ENCODE measurements around the gene CYLD. TPM values are rescaled to one million over a fixed set of nuclear protein-coding genes. Genes with fewer than 3 reads are reported as not detected.

The CYLD gene
- total RNA-seq, 2 experiments from 2014 or later = 143 to 146 TPM

DNA sequence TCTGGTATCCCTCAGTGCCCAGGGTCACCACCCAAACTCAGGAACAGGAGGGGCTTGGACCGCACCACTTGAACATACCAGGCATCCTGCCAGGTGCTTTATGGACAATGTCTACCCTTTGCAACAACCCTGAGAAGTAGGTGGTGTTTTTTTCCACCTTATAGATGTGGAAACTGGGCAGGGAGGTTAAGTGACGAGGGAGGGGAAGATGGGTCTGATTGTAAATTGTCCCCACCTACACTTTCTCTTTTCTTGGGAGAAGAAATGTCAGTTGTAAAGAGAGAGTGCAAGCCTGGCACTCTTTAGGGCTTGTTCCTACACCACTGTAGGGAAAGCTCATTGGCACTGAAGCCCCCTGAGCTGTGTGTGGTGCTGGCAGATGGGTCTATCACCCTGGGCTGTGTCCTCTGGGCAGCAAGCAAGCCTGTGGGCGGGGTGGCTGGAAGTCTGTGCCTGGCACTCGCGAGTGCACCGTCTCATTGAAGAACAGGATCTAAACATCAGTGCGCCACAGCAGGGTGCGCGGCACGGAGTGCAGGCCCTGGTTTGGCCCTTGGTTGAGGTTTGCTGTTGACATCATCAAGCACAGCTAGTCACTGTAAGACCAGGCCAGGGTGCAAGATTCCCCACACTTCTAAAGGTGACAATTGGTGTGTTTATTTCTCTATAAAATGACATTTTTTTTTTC lies 33.4 kb upstream of the CYLD start:
- ChIA-PET POLR2A (interaction anchor here (1.1 kb wide), 1 partner anchor 10 kb away, joined by 3 read pairs; no protein-coding TSS in a partner anchor), CTCF (no interaction called here)

DNA sequence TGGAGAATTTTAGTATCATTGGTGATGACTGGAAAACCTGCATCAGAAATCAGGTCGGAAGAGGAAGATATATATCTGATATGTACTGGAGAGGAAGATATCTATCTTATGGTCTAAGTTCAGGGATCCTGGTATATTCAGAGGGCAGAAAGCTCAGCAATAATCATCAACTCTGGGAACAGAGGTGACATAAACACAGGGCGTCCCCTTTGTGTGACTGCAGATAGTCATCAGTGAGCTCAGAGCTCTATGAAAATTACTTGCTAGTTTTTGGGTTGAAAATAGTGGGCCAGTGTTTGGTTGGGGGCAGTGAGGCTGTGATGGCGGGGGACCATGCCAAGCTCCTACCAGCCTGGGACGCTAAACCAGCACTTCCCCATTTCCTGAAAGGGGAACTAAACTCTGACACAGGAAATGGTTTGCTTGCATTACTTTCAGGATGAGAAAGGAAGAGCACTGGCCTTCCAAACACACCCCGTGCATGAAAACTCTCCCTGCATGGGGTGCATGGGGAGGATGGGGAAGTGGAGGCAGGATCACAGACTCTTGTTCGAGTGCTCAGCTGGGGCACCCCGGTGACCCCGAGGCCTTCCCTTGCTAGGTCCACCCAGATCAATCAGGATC lies 32.7 kb upstream of the CYLD start:
- ChIA-PET CTCF (no interaction called here), POLR2A (interaction anchor here (1.1 kb wide), 1 partner anchor 10 kb away, joined by 3 read pairs; no protein-coding TSS in a partner anchor)

DNA sequence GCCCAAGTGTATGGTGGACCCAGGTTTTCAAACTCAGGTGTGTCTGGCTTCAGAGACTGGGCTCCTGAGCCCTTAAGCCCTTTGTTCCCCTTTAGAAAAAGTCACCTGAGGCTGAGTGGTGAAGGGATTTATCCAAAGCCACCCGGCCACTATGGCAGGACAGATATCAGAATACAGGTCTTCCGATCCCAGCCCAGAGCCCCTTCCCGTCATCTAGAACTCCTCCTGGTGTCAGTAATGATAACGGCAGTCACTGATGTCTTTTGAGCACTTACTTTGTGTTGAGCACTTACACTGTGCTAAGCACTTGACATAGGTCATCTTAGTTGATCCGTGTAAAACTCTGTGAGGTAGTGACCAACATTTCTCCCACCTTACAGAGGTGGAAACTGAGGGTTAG lies 31.9 kb upstream of the CYLD start:
- CTCF ChIA-PET = no interaction called here

DNA sequence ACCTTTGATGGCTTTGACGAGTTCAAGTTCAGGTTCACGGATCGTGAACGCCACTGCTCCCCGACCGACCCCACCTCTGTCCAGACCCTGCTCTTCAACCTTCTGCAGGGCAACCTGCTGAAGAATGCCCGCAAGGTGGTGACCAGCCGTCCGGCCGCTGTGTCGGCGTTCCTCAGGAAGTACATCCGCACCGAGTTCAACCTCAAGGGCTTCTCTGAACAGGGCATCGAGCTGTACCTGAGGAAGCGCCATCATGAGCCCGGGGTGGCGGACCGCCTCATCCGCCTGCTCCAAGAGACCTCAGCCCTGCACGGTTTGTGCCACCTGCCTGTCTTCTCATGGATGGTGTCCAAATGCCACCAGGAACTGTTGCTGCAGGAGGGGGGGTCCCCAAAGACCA lies 30.8 kb upstream of the CYLD start:
- POLR2A ChIA-PET = no interaction called here
- CTCF ChIA-PET = no interaction called here

More for the DNA sequence above, 31.9 kb upstream of the CYLD start:
- POLR2A ChIA-PET = no interaction called here

DNA sequence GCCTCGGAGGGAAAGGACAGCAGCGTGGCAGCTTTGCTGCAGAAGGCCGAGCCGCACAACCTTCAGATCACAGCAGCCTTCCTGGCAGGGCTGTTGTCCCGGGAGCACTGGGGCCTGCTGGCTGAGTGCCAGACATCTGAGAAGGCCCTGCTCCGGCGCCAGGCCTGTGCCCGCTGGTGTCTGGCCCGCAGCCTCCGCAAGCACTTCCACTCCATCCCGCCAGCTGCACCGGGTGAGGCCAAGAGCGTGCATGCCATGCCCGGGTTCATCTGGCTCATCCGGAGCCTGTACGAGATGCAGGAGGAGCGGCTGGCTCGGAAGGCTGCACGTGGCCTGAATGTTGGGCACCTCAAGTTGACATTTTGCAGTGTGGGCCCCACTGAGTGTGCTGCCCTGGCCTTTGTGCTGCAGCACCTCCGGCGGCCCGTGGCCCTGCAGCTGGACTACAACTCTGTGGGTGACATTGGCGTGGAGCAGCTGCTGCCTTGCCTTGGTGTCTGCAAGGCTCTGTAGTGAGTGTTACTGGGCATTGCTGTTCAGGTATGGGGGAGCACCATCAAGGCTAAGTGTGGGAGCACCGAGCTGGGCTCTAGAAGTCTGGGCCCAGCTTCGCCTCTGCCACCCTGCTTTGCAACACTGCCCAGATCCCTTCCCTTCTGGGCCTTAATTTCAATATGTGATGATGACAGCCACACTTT lies 29.9 kb upstream of the CYLD start:
- POLR2A ChIA-PET = no interaction called here
- CTCF ChIA-PET = no interaction called here

DNA sequence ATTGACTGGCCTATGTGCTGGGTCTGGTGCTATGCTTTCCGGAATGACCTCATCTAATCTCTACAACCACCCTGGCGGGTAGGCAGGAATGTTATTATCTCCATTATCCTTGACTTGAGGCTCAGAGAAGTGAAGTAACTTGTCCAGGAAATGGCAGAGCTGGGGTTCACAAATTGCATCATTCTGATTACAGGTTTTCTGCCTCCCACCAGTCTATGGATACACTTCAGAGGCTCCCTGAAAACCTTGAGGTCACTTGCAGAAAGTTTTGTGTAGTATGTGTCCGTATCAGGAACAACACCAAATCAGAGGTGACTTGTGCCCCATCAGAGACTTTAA lies 29.4 kb upstream of the CYLD start:
- ChIA-PET POLR2A (no interaction called here), CTCF (no interaction called here)

DNA sequence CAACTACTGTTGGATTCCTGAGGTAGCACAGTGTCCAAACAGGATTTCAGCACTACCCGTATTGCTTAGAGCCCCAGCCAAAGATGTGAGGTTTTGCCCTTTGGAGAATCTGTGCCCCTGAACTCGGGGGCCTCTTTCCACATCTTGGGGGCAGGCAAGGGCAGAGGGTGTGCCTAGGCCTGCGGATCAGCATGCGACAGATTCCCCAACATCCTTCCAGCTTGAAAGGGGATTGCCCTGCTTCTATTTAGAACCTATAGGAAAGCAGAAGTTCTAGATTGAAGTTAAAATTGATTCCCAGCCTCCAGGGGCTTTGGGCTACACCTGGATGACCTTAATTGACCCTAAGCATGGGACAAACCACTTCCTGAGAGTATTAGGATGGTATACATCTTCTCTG lies 28.9 kb upstream of the CYLD start:
- CTCF ChIA-PET = no interaction called here
- POLR2A ChIA-PET = no interaction called here

DNA sequence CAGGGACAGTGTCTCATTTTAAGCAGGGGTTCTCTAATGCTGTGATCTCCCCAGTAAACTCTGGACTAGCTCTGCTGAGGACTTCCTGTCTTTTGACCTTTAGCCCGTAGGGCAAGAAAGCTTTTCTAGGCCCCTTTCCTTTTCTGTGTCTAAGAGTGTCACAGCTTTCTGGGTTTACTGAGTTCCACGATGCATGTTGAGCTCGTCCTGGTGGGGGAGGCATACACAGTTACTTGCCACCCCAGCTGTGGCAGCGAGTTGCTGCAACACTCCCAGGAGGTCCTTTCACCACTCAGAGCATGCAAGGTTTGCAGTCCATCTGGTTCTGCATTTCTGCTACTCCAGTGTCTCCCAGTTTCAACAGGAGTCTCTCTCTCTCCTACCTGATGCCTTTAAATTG lies 24.8 kb upstream of the CYLD start:
- CTCF ChIA-PET = interaction anchor here (1.6 kb wide), 1 partner anchor 13 kb away, joined by 5 read pairs; no protein-coding TSS in a partner anchor
- POLR2A ChIA-PET = no interaction called here

DNA sequence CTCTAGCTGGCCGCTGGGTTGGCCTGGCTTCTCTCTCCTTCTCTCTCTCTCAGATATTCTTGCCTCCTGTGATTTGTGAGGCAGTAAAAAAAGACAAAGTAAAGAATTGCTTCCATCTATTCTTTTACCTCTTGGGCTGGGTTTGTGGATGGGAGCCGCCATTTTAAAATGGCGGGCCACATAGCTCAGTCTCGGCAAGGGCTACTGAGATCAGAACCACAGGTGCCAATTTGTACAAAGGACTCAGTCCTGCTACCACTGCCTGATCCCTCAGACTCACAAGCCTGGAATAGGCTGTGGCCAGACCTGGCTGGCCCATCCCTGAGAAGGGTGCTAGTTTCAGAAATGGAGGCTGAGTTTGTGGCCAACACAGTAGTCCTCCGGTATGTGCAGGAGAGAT lies 24.4 kb upstream of the CYLD start:
- POLR2A ChIA-PET = no interaction called here

DNA sequence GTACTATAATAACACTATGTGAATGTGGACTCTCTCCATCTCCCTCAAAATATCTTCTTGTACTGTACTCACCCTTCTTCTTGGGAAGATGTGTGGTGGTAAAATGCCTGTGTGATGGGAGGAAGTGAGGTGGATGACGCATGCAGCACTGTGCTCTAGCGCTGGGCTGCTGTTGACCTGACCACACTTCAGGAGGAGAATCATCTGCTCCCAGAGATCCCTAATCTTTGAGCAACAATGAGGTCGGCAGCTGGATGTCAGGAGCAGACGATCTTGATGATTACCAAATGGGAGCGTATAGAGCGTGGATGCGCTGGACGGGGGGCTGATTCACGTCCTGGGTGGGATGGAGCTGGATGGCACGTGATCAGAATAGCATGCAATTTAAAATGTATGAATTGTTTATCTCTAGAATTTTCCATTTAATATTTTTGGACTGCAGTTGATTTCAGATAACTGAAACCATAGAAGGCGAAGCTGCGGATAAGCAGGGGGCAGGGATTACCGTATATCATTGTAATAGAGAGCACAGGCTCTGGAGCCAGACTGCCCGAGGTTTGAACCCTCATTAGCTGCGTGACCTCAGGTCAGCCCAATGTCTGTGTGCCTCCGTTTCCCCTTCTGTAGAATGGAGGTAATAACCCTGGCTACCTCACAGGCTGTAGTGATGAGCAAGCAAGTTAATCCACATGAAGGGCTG lies 23.7 kb upstream of the CYLD start:
- ChIA-PET CTCF (no interaction called here), POLR2A (no interaction called here)

More for the DNA sequence above, 24.4 kb upstream of the CYLD start:
- CTCF ChIA-PET = interaction anchor here (1.6 kb wide), 1 partner anchor 14 kb away, joined by 5 read pairs; no protein-coding TSS in a partner anchor

DNA sequence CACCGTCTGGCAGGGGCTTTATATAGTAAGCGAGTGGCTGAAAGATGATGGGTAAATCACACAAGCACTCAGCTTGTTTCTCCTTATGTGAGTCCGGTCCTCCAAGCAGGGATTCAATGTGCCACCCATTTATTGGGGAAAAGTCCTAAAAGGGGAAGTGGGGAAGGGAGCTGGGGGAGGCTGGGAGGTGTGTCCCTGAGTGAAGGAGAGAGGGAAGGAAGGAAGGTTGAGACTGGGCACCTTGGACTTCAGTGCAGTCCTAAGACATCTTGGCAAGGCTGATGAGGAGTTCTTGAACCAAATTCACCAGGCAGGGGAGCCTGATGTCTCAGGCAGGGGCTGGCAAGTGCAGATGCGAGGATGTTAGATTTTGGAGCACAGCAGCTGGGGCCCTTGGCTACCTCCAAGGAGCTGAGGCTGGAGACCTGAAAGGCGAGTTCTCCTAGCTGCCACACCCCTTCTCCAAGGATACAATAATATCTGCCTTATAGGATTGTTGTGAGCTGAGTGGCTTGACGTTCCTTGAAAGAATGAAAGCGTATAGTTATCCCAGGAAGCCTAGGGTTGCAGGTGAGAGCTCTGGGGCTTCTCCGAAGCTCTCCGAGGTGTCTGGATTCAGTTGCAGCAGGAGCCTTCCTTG lies 23.0 kb upstream of the CYLD start:
- POLR2A ChIA-PET = no interaction called here
- CTCF ChIA-PET = no interaction called here

DNA sequence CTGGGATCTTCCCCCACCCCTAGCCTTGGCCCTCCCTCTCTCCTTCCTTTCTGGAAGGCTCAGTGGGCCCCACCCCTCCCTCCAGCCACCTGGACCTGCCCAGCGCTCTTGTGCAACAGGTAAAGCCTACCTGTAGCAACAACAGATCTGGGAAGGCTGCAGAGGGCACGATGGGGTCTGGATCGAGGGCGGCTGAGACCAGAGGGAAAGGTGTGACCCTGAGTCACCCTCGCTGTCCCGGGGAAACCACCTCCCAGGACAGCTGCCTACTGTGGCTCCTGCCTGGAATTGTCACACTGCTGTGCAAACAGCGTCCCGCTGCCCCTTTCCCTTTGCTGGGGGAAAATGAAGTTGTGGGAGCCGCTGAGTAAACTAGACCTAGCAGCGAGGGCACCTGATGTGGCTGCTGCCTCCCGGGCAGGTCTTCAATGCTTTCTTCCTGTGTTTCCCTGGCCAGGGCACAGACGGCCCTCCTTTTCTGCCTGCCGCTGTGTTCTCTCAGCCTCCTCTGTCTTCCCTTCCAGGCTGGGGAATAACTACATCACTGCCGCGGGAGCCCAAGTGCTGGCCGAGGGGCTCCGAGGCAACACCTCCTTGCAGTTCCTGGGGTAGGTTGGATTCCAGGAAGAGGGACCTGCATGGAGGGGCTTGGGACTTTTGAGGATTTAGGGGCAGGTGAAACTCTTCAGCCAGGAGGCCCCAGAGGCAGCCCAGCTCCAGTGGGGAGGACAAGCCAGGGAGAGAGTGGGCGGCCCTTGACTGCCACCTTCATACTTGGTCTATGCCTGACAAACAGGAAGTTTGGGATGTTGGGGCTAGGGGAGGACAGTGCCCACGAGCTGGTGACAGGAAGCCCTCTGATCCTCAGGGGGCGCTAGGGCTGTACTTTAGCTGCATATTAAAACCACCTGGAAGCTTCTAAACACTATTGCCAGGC lies 22.2 kb upstream of the CYLD start:
- CTCF ChIA-PET = interaction anchor here (1.8 kb wide), 1 partner anchor 16 kb away, joined by 4 read pairs; no protein-coding TSS in a partner anchor
- POLR2A ChIA-PET = no interaction called here

DNA sequence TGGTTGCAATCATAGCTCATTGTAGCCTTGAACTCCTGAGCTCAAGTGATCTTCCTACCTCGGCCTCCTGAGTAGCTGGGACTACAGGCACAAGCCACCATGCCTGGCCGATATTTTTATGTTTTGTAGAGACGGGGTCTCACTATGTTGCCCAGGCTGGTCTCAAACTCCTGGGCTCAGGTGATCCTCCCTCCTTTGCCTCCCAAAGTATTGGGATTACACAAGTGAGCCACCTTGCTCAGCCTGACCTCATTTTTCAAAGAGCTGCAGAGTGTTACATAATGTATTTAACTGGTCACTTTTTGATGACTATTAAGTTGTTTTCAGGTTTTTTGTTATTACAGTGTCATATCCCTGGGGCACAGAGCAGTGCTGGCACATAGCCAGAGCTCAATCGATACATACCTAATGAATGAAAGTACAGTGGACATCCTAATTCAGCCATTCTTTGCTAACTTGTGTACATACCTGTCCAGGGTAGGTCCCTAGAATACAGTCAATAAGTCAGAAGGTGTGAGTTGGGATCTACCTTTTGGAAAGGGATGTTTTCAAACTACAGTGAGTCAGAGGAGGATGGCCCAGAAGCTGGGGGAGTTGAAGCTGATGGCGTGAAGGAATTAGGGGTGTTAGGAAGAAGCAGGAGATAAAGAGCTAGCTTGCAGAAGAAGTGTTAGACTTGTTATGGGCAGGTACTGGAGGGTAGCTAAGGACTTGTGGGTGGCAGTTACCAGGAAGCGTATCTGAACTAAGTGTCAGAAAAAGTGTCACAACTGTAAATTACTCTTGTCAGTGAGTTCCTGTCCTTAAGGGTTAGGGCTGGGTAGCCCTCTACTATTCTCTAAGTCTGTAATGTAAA lies 20.1 kb upstream of the CYLD start:
- CTCF ChIA-PET = interaction anchor here (1.1 to 1.8 kb wide), 2 partner anchors 14 to 85 kb away, joined by 4 read pairs; no protein-coding TSS in a partner anchor
- POLR2A ChIA-PET = no interaction called here

DNA sequence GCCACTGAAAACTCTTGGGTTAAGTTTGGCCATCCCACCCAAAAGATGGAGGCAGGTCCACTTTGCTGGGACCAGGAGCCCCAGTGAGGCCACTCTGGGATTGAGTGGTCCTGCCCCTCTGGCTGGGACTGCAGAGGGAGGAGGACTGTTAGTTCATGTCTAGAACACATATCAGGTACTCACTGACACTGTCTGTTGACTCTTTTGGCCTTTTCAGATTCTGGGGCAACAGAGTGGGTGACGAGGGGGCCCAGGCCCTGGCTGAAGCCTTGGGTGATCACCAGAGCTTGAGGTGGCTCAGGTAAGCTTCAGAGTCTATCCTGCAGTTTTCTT lies 19.5 kb upstream of the CYLD start:
- POLR2A ChIA-PET = interaction anchor here (0.6 kb wide), 1 partner anchor 9 kb away, joined by 3 read pairs; no protein-coding TSS in a partner anchor

DNA sequence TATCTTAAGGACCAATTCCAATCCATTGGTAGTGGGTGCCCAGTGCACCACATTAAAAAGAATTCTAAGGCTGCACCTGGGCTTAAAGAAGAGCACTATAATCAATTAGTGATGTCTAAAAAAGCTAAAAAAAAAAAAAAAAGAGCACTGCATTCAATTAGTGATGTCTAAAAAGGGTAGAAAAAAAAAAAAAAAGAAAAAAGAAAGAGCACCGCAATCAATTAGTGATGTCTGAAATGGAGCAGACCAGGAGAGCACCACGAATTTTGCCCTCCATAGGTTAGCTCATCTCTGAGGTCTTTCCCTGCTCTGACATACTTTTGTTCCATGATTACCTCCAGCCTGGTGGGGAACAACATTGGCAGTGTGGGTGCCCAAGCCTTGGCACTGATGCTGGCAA lies 18.9 kb upstream of the CYLD start:
- POLR2A ChIA-PET = interaction anchor here (0.6 kb wide), 1 partner anchor 9 kb away, joined by 3 read pairs; no protein-coding TSS in a partner anchor
- CTCF ChIA-PET = no interaction called here

More for the DNA sequence above, 19.5 kb upstream of the CYLD start:
- CTCF ChIA-PET = interaction anchor here (1.1 kb wide), 1 partner anchor 84 kb away, joined by 4 read pairs; no protein-coding TSS in a partner anchor

DNA sequence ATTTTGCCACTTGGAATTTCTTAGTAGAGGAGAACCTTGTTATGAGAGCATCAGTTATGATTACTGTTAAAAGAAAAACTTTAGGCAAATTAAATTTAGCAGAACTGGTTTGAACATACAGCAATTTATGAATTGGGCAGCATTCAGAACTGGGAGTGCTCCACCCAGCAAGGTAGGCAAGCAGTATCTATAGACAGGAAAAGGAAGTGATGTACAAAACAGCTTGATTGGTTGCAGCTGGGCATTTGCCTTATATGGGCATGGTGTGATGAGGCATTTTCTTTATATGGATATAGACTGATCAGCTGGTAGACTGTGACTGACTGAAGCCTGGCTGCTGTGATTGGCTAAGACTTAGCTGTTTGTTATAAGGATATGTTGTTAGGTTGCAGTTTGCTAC lies 17.6 kb upstream of the CYLD start:
- CTCF ChIA-PET = no interaction called here
- POLR2A ChIA-PET = no interaction called here

DNA sequence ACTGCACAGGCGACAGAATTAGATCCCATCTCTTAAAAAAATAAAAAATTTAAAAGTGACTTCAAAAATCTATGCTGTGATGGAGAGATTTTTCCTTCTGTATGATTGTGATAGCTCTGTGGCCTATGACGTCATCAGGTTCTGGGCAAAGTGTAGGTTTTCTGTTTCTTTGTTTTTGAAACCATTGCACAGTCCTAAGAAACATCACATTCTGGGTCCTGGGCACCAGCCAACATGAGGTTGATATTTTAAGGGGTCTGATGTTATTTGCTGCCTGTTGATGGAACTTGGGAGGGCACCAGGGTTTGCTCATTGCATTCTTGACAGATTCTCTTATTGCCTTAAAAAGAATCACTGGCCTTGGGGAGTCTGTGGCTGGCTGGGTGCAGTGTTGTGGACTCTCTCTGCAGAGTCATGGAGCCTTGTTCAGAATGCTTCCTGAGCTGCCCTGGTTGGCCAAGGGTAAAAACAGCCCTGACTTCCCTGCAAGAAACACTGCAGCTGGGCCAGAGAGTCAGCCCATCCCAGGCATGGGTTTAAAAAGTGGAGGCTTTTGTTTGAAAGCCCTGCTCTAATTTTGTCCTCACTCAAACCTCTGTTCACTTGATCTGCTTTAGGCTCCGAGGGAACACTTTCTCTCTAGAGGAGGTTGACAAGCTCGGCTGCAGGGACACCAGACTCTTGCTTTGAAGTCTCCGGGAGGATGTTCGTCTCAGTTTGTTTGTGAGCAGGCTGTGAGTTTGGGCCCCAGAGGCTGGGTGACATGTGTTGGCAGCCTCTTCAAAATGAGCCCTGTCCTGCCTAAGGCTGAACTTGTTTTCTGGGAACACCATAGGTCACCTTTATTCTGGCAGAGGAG lies 10.5 kb upstream of the CYLD start:
- POLR2A ChIA-PET = interaction anchor here (0.6 kb wide), 1 partner anchor 9 kb away, joined by 3 read pairs; no protein-coding TSS in a partner anchor
- CTCF ChIA-PET = interaction anchor here (0.9 to 1.1 kb wide), 2 partner anchors 14 to 25 kb away, joined by 3 to 5 read pairs; no protein-coding TSS in a partner anchor

All from activated CD8-positive, alpha-beta memory T cell treated with anti-CD3 and anti-CD28 coated beads for 36 hours (primary cell).